ENCODE measurements around the gene OR13C4. TPM values are rescaled to one million over a fixed set of nuclear protein-coding genes. Genes with fewer than 3 reads are reported as not detected.

OR13C4 gene
- total and polyA plus RNA-seq, 2 donors (not counting 1 experiment from before 2014, with no cell fraction given), result not detected

- no peaks in the 10 kb centered on the region for H3K4me1 Mint-ChIP-seq
- ChIA-PET POLR2A (no interaction called here), CTCF (no interaction called here)
- H3K27ac Mint-ChIP-seq, result no peak overlapping the region
- TF ChIP-seq CTCF (IDR thresholded peaks at IDR 0.05) (no peak), EZH2 (IDR thresholded peaks at IDR 0.05; ENCODE audit: borderline replicate concordance, insufficient read depth, low read depth, low read length, poor library complexity, severe bottlenecking) (no peak)
- H3K9me3 ChIP-seq (ENCODE audit: control extremely low read depth in 1 of 3, control insufficient read depth in 2 of 3, insufficient read depth in 1 of 3, low read length in 2 of 3), result peaks cover 0 to 8% (median 0%) of the 10 kb centered on the region in 3 donors
- DNase-seq (no peak), ATAC-seq (ENCODE audit: low read depth) (no peak)
- no peak overlapping the region for H3K4me3 ChIP-seq (ENCODE audit: control extremely low read depth in 1 of 5, extremely low read depth in 1 of 5, insufficient read depth in 1 of 5, low read depth in 2 of 5, low read length in 4 of 5)
- H3K4me1 ChIP-seq (ENCODE audit: control insufficient read depth in 2 of 2, insufficient read depth in 2 of 2, low read length in 2 of 2), result no peaks in the 10 kb centered on the region
- no peaks in the 10 kb centered on the region for H3K36me3 ChIP-seq (replicated peaks in 1 of 2; ENCODE audit: control extremely low read depth in 1 of 2, control insufficient read depth in 1 of 2, extremely low read depth in 1 of 2, insufficient read depth in 2 of 2, low read length in 1 of 2)
- no peak overlapping the region for H2AFZ ChIP-seq (ENCODE audit: insufficient read depth, low read depth, low read length, poor library complexity, severe bottlenecking)
- no peaks in the 10 kb centered on the region for H4K20me1 ChIP-seq (ENCODE audit: control insufficient read depth, insufficient read depth, low read length, poor library complexity, severe bottlenecking)
- H3K27ac ChIP-seq (ENCODE audit: low read length in 2 of 2), result no peak overlapping the region
- intact Hi-C loops (cut with micrococcal nuclease), result no loop called here
- H3K4me3 Mint-ChIP-seq, result no peak overlapping the region
- 91% methylated on average over 6 of the region's 8 CpGs for WGBS (ENCODE audit: insufficient coverage)
- H3K9ac ChIP-seq (ENCODE audit: low read length), result no peak overlapping the region
- no peak overlapping the region for H3K4me2 ChIP-seq (replicated peaks; ENCODE audit: low read depth, low read length, poor library complexity, severe bottlenecking)
- H3K9me3 Mint-ChIP-seq (ENCODE audit: insufficient read depth), result peaks cover 6% of the 10 kb centered on the region
- H3K79me2 ChIP-seq (ENCODE audit: control insufficient read depth, insufficient read depth, low read length), result no peaks in the 10 kb centered on the region
- no peaks in the 10 kb centered on the region for H3K27me3 ChIP-seq (replicated peaks in 1 of 4; ENCODE audit: control extremely low read depth in 1 of 4, control insufficient read depth in 3 of 4, insufficient read depth in 4 of 4, low read length in 3 of 4)
- H3K27me3 Mint-ChIP-seq, result peaks cover 4% of the 10 kb centered on the region
Observed at GRCh38 chr9:104556830-104557634, 30.0 kb upstream of the OR13C4 start.

GRCh38 chr9:104555521-104555920, 28.5 kb upstream of the OR13C4 start:
- no peak overlapping the region for H3K4me3 ChIP-seq (ENCODE audit: control extremely low read depth in 1 of 5, extremely low read depth in 1 of 5, insufficient read depth in 1 of 5, low read depth in 2 of 5, low read length in 4 of 5)
- no peaks in the 10 kb centered on the region for H3K79me2 ChIP-seq (ENCODE audit: control insufficient read depth, insufficient read depth, low read length)
- H3K4me1 ChIP-seq (ENCODE audit: control insufficient read depth in 2 of 2, insufficient read depth in 2 of 2, low read length in 2 of 2), result no peaks in the 10 kb centered on the region
- H3K4me2 ChIP-seq (replicated peaks; ENCODE audit: low read depth, low read length, poor library complexity, severe bottlenecking), result no peak overlapping the region
- Mint-ChIP-seq H3K9me3 (ENCODE audit: insufficient read depth) (peaks cover 6% of the 10 kb centered on the region), H3K27me3 (peaks cover 4% of the 10 kb centered on the region), H3K4me1 (no peaks in the 10 kb centered on the region), H3K4me3 (no peak overlapping the region), H3K27ac (no peak overlapping the region)
- no peaks in the 10 kb centered on the region for H4K20me1 ChIP-seq (ENCODE audit: control insufficient read depth, insufficient read depth, low read length, poor library complexity, severe bottlenecking)
- no peak for TF ChIP-seq EZH2 (IDR thresholded peaks at IDR 0.05; ENCODE audit: borderline replicate concordance, insufficient read depth, low read depth, low read length, poor library complexity, severe bottlenecking)
- no peak for TF ChIP-seq CTCF (IDR thresholded peaks at IDR 0.05)
- no peak overlapping the region for H3K27ac ChIP-seq (ENCODE audit: low read length in 2 of 2)
- DNase-seq, result no peak
- peaks cover 0 to 8% (median 0%) of the 10 kb centered on the region in 3 donors for H3K9me3 ChIP-seq (ENCODE audit: control extremely low read depth in 1 of 3, control insufficient read depth in 2 of 3, insufficient read depth in 1 of 3, low read length in 2 of 3)
- POLR2A ChIA-PET, result no interaction called here
- no peak for ATAC-seq (ENCODE audit: low read depth)
- no peaks in the 10 kb centered on the region for H3K27me3 ChIP-seq (replicated peaks in 1 of 4; ENCODE audit: control extremely low read depth in 1 of 4, control insufficient read depth in 3 of 4, insufficient read depth in 4 of 4, low read length in 3 of 4)
- WGBS (ENCODE audit: insufficient coverage), result no CpG with 5 or more reads among the region's 1 CpG
- intact Hi-C loops (cut with micrococcal nuclease), result no loop called here
- H2AFZ ChIP-seq (ENCODE audit: insufficient read depth, low read depth, low read length, poor library complexity, severe bottlenecking), result no peak overlapping the region
- no peak overlapping the region for H3K9ac ChIP-seq (ENCODE audit: low read length)
- CTCF ChIA-PET, result no interaction called here
- no peaks in the 10 kb centered on the region for H3K36me3 ChIP-seq (replicated peaks in 1 of 2; ENCODE audit: control extremely low read depth in 1 of 2, control insufficient read depth in 1 of 2, extremely low read depth in 1 of 2, insufficient read depth in 2 of 2, low read length in 1 of 2)

Measured in B cell (primary cell).